Astrocyte (in vitro differentiated cells and primary cell): Measurements from ENCODE around the gene LAG3. TPM values are rescaled to one million over a fixed set of nuclear protein-coding genes. Genes with fewer than 3 reads are reported as not detected.

Source experiments
- DNase-seq: peaks from one replicate; pipeline ENCODE4 v3.0.0-alpha.2; 2010; ENCODE audit warnings: low read depth
- FAIRE-seq: peaks from 2 replicates; lab custom pipeline; 2011; peaks lifted over from hg19 to GRCh38; lab: Jason Lieb, UNC
- H2AFZ ChIP-seq: 2 replicates; pipeline ENCODE4 v1.6.0; 2012; ENCODE audit warnings: low read depth, low read length, inconsistent platforms
- H3K27ac ChIP-seq: 2 replicates; pipeline ENCODE4 v1.5.1; 2011; ENCODE audit warnings: low read depth, low read length, inconsistent platforms
- H3K27me3 ChIP-seq: 2 replicates; pipeline ENCODE4 v1.6.0; 2011; ENCODE audit warnings: low read length, inconsistent platforms; ENCODE audit not compliant: insufficient read depth
- H3K36me3 ChIP-seq: 2 replicates; pipeline ENCODE4 v1.5.1; 2011; ENCODE audit warnings: low read length, inconsistent platforms; ENCODE audit not compliant: insufficient read depth
- H3K4me1 ChIP-seq: 2 replicates; pipeline ENCODE4 v1.5.1; 2011; ENCODE audit warnings: low read length, inconsistent platforms; ENCODE audit not compliant: insufficient read depth
- H3K4me2 ChIP-seq: 2 replicates; pipeline ENCODE4 v1.6.0; 2012; ENCODE audit warnings: low read length, inconsistent platforms
- H3K4me3 ChIP-seq: 2 replicates; pipeline ENCODE4 v1.5.1; 2011; ENCODE audit warnings: low read depth, mild to moderate bottlenecking, low read length, inconsistent platforms; ENCODE audit not compliant: insufficient read depth
- H3K79me2 ChIP-seq: 2 replicates; pipeline ENCODE4 v1.6.0; 2012; ENCODE audit warnings: mild to moderate bottlenecking, low read length, inconsistent platforms; ENCODE audit not compliant: insufficient read depth
- H3K9ac ChIP-seq: 2 replicates; pipeline ENCODE4 v1.6.0; 2012; ENCODE audit warnings: mild to moderate bottlenecking, low read length, inconsistent platforms
- H3K9me3 ChIP-seq: 2 replicates; pipeline ENCODE4 v1.5.1; 2012; ENCODE audit warnings: low read depth, mild to moderate bottlenecking, low read length, inconsistent platforms; ENCODE audit not compliant: insufficient read depth
- H4K20me1 ChIP-seq: 2 replicates; pipeline ENCODE4 v1.6.0; 2012; ENCODE audit warnings: low read length, inconsistent platforms; ENCODE audit not compliant: insufficient read depth
- H3K27ac Mint-ChIP-seq: one replicate; pipeline ENCODE4 v1.8.0; 2021; ENCODE audit warnings: mild to moderate bottlenecking, mixed read lengths; ENCODE audit not compliant: unreplicated experiment
- H3K27me3 Mint-ChIP-seq: one replicate; pipeline ENCODE4 v1.8.0; 2021; ENCODE audit warnings: low read depth, mixed read lengths; ENCODE audit not compliant: unreplicated experiment
- H3K36me3 Mint-ChIP-seq: one replicate; pipeline ENCODE4 v1.8.0; 2021; ENCODE audit warnings: low read depth, mixed read lengths; ENCODE audit not compliant: unreplicated experiment
- H3K4me1 Mint-ChIP-seq: one replicate; pipeline ENCODE4 v1.8.0; 2021; ENCODE audit warnings: low read depth, mixed read lengths; ENCODE audit not compliant: unreplicated experiment
- H3K4me3 Mint-ChIP-seq: one replicate; pipeline ENCODE4 v1.8.0; 2021; ENCODE audit warnings: mild to moderate bottlenecking, moderate library complexity, mixed read lengths; ENCODE audit not compliant: unreplicated experiment
- H3K9me3 Mint-ChIP-seq: one replicate; pipeline ENCODE4 v1.8.0; 2021; ENCODE audit warnings: mild to moderate bottlenecking, mixed read lengths; ENCODE audit not compliant: unreplicated experiment
- EZH2 ChIP-seq: IDR thresholded peaks from 2 replicates; pipeline ENCODE4 v1.6.1; 2012; ENCODE audit warnings: mild to moderate bottlenecking, low read length, inconsistent platforms; ENCODE audit not compliant: insufficient read depth
- total RNA-seq: library from RNA; stranded (reverse); gene quantifications from 2 replicates; pipeline ENCODE4 v1.2.1, GENCODE V29; 2021
- TF ChIP-seq, protein P1 (sequence below): IDR thresholded peaks from 2 replicates; pipeline ENCODE4 v1.5.1; 2011; ENCODE audit warnings: low read depth, mild to moderate bottlenecking, inconsistent platforms, low read length, moderate library complexity; ENCODE audit not compliant: insufficient read depth

Gene LAG3
- total RNA-seq, 1 donor from 2014 or later, result 2.0 TPM

DNA sequence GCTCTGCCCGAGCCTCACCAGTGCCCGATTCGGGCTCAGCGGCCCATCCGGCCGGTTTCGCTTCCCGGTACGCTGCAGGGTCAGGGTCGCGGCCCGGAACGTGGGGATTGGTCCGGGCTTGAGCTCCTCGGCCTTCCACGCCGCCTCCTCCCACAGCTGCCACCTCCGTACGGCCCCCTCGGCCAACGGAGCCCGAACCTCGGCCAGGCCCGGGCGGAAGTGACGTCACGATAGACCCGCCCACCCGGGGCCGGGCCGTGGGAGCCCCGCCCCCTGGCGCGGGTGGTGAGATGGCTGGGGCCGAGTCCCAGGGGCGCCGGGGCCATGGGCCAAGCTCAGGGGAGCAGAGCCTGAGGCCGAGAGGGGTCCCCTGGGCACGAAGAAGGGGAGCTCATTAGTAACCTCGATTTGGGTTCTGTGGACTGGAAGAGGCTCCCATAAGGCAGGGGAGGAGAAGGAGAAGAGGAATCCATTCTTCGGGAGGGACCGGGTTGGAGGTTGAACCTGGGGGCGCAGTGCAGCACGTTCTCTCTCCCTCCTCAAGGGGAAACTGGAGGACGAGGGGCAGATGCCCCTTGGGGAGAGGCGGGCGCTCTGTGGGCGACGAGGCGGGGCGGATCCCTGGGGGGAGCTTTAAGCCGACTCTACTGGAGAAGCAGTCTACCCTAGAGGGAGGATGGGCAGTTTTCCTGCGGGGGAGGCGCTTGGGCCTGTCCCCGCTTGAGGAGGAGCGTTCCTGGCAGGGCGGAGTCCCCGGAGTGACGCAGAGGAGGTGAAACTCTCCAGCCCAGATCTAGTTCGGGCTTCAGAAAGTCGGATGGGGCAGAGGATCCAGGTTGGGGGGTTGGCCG lies 19.2 kb upstream of the LAG3 start, which contains the start of gene MLF2:
TSS of gene MLF2 (minus strand) at position 221 of the 851 bp plus-strand sequence. CDS start 807 bp downstream, outside the sequence.
- Histone ChIP-seq H2AFZ (peak within 1 kb of the TSS; percentile 90), H3K36me3 (peaks cover 21% of the 10 kb centered on the region), H3K4me3 (peak within 1 kb of the TSS; percentile 81), H3K4me2 (peak within 1 kb of the TSS; percentile 98), H3K9me3 (no peaks in the 10 kb centered on the region), H3K27ac (peak within 1 kb of the TSS; percentile 98), H3K9ac (peak within 1 kb of the TSS; percentile 97), H4K20me1 (peaks cover 42% of the 10 kb centered on the region), H3K27me3 (no peaks in the 10 kb centered on the region), H3K4me1 (peaks cover 13% of the 10 kb centered on the region), H3K79me2 (peaks cover 33% of the 10 kb centered on the region)
- Mint-ChIP-seq H3K36me3 (peaks cover 11% of the 10 kb centered on the region), H3K4me3 (peak within 1 kb of the TSS; percentile 99), H3K9me3 (no peaks in the 10 kb centered on the region), H3K27me3 (no peaks in the 10 kb centered on the region), H3K4me1 (peaks cover 24% of the 10 kb centered on the region), H3K27ac (peak within 1 kb of the TSS; percentile 99)
- FAIRE-seq (peak; percentile 85), DNase-seq (peak; percentile 98)
- TF ChIP-seq, protein P1, sequence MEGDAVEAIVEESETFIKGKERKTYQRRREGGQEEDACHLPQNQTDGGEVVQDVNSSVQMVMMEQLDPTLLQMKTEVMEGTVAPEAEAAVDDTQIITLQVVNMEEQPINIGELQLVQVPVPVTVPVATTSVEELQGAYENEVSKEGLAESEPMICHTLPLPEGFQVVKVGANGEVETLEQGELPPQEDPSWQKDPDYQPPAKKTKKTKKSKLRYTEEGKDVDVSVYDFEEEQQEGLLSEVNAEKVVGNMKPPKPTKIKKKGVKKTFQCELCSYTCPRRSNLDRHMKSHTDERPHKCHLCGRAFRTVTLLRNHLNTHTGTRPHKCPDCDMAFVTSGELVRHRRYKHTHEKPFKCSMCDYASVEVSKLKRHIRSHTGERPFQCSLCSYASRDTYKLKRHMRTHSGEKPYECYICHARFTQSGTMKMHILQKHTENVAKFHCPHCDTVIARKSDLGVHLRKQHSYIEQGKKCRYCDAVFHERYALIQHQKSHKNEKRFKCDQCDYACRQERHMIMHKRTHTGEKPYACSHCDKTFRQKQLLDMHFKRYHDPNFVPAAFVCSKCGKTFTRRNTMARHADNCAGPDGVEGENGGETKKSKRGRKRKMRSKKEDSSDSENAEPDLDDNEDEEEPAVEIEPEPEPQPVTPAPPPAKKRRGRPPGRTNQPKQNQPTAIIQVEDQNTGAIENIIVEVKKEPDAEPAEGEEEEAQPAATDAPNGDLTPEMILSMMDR, result peak; percentile 91
- no peak for TF ChIP-seq EZH2

DNA sequence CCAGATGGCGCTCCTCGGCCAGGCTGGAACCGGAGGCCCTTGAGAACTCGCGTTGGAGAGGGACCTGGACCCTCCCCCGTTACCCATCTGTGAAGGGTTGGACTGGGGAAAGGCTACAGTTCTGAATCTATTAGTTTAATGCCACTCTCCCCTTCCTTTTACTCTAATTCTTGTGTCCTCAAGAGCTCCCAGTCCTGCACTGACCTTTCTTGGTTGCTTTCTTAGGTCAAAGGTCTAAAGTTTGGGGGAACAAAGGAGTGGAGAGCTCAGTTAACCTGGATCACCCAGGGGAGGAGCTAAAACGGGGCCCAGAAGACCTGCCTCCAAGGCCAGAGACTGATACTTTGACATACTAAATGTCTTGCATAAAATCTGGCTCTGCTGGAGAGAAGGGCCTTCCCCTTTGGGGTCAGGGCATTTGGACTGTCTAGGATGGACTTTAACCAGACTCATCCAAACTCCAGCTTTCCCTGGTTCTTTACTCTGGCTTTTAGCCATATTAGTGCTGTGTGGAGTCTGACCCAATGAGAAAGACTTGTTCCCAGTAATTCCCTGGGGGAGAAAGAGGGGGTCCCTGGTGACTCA lies 18.5 kb upstream of the LAG3 start:
- H3K4me3 Mint-ChIP-seq, result peak overlapping the region; percentile 99
- H3K4me1 Mint-ChIP-seq, result peaks cover 24% of the 10 kb centered on the region
- TF ChIP-seq EZH2, result no peak
- TF ChIP-seq, protein P1, result no peak
- peak overlapping the region; percentile 33 for H3K9ac ChIP-seq
- no peak overlapping the region for H3K4me3 ChIP-seq
- peaks cover 9% of the 10 kb centered on the region for H3K36me3 Mint-ChIP-seq
- H4K20me1 ChIP-seq, result peaks cover 35% of the 10 kb centered on the region
- no peak overlapping the region for H3K27ac ChIP-seq
- FAIRE-seq, result no peak
- peak overlapping the region; percentile 66 for H3K27ac Mint-ChIP-seq
- peaks cover 13% of the 10 kb centered on the region for H3K4me1 ChIP-seq
- DNase-seq, result no peak
- no peaks in the 10 kb centered on the region for H3K9me3 ChIP-seq
- H3K36me3 ChIP-seq, result peaks cover 20% of the 10 kb centered on the region
- H3K9me3 Mint-ChIP-seq, result no peaks in the 10 kb centered on the region
- H3K79me2 ChIP-seq, result peaks cover 33% of the 10 kb centered on the region
- no peaks in the 10 kb centered on the region for H3K27me3 ChIP-seq
- peak overlapping the region; percentile 12 for H2AFZ ChIP-seq
- H3K4me2 ChIP-seq, result peak overlapping the region; percentile 98
- no peaks in the 10 kb centered on the region for H3K27me3 Mint-ChIP-seq
